Kidney (tissue), 14 donors: ENCODE results near the gene KRT38. TPM values are rescaled to one million over a fixed set of nuclear protein-coding genes. Genes with fewer than 3 reads are reported as not detected.

ENCODE experiments used
- DNase-seq, 5 donors: peaks; one replicate each; pipeline ENCODE4 v3.0.0-alpha.2; 2013 to 2020
- FAIRE-seq: peaks from 2 replicates; lab custom pipeline; 2012; peaks lifted over from hg19 to GRCh38; lab: Jason Lieb, UNC
- H3K27ac ChIP-seq, 2 donors: one replicate each; pipeline ENCODE4 v1.7.0; 2013; ENCODE audit warnings: low read depth in 2 of 2, low read length in 2 of 2, inconsistent platforms in 1 of 2
- H3K27me3 ChIP-seq: one replicate; pipeline ENCODE4 v1.7.1; 2013; ENCODE audit warnings: low read length, inconsistent platforms; ENCODE audit not compliant: control insufficient read depth, insufficient read depth
- H3K36me3 ChIP-seq, 3 donors: one replicate each; pipeline versions ENCODE4 v1.7.0 to v1.7.1; 2013; ENCODE audit warnings: low read length in 3 of 3, control low read depth in 1 of 3, inconsistent platforms in 1 of 3; ENCODE audit not compliant: insufficient read depth in 3 of 3, control insufficient read depth in 2 of 3
- H3K4me1 ChIP-seq, 3 donors: one replicate each; pipeline versions ENCODE4 v1.7.0 to v1.7.1; 2013; ENCODE audit warnings: low read length in 3 of 3, inconsistent platforms in 1 of 3, low read depth in 1 of 3; ENCODE audit not compliant: control insufficient read depth in 2 of 3, insufficient read depth in 2 of 3
- H3K4me3 ChIP-seq, 3 donors: one replicate each; pipeline versions ENCODE4 v1.7.0 to v1.8.1; 2013; ENCODE audit warnings: low read length in 3 of 3, control low read depth in 1 of 3, inconsistent platforms in 1 of 3
- H3K9ac ChIP-seq, 3 donors: one replicate each; pipeline versions ENCODE4 v1.7.0 to v1.7.1; 2013; ENCODE audit warnings: low read length in 3 of 3, control low read depth in 1 of 3, inconsistent platforms in 1 of 3
- H3K9me3 ChIP-seq, 3 donors: one replicate each; pipeline versions ENCODE4 v1.7.0 to v1.7.1; 2013; ENCODE audit warnings: low read length in 3 of 3, control low read depth in 1 of 3, inconsistent platforms in 1 of 3; ENCODE audit not compliant: control insufficient read depth in 2 of 3, insufficient read depth in 1 of 3
- intact Hi-C: fragments of 100-400 bp; cut with DNase I; formaldehyde crosslinking; loops from one replicate; pipeline ENCODE4 v1.11.1; 2022
- polyA plus RNA-seq: library from polyadenylated mRNA; stranded (reverse); fragments of 350-450 nt; fragmentation: Illumina TruSeq; extraction: RNeasy Lipid Tissue Mini Kit (QIAGEN cat#74804); gene quantifications from one replicate; pipeline ENCODE4 v1.2.3, GENCODE V29; 2014; ENCODE audit warnings: low read depth, low replicate concordance; ENCODE audit not compliant: insufficient read depth
- total RNA-seq: library from RNA; stranded (reverse); fragmentation: NEBNext Ultra II Directional; extraction: Animal tissue kit (Norgen Biotek cat#: 25700); gene quantifications from one replicate; pipeline ENCODE4 v1.2.1, GENCODE V29; 2021
- TF ChIP-seq, protein P1 (sequence below): IDR thresholded peaks from 3 replicates; pipeline ENCODE4 v1.5.1; 2012; ENCODE audit warnings: mild to moderate bottlenecking, moderate library complexity, borderline replicate concordance; ENCODE audit not compliant: insufficient read depth; ENCODE audit errors: extremely low read depth
- donor health status: control.
- donor health status: control.
- donor health status: control.
- donor health status: control.
- donor health status: control.
- donor health status: DM: yes; HTN: yes; CAD: no.
- donor health status: Normal renal cell carcinoma (clear cell type).

Gene KRT38
- total and polyA plus RNA-seq, 2 donors from 2014 or later: not detected

DNA sequence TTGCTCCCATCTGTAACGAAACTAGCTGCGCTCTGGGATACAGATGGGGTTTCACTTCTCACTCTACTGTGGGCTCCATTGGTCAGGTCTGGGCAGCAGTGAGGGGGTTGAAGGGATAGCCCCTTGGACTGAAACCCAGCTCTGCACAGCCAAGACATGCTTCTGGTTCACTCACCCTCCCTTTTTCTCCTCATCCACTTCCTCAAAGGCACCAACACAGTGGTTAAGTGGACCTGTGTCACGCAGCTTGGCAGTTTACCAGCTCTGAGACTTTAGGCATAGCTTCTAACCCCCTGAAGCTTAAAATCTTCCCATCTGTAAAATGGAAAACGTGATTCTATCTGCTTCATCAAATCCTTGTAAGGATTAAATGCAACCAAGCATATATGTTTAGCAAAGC is 11.5 kb upstream of the KRT38 start:
- H3K27me3 ChIP-seq: no peaks in the 10 kb centered on the region
- no peak overlapping the region for H3K9ac ChIP-seq
- DNase-seq: no peak
- H3K4me3 ChIP-seq: no peak overlapping the region
- H3K27ac ChIP-seq: no peak overlapping the region
- no peak for FAIRE-seq
- no peaks in the 10 kb centered on the region for H3K9me3 ChIP-seq
- no peaks in the 10 kb centered on the region for H3K4me1 ChIP-seq
- intact Hi-C loops: no loop called here
- TF ChIP-seq, protein P1, sequence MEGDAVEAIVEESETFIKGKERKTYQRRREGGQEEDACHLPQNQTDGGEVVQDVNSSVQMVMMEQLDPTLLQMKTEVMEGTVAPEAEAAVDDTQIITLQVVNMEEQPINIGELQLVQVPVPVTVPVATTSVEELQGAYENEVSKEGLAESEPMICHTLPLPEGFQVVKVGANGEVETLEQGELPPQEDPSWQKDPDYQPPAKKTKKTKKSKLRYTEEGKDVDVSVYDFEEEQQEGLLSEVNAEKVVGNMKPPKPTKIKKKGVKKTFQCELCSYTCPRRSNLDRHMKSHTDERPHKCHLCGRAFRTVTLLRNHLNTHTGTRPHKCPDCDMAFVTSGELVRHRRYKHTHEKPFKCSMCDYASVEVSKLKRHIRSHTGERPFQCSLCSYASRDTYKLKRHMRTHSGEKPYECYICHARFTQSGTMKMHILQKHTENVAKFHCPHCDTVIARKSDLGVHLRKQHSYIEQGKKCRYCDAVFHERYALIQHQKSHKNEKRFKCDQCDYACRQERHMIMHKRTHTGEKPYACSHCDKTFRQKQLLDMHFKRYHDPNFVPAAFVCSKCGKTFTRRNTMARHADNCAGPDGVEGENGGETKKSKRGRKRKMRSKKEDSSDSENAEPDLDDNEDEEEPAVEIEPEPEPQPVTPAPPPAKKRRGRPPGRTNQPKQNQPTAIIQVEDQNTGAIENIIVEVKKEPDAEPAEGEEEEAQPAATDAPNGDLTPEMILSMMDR: no peak
- H3K36me3 ChIP-seq: no peaks in the 10 kb centered on the region

DNA sequence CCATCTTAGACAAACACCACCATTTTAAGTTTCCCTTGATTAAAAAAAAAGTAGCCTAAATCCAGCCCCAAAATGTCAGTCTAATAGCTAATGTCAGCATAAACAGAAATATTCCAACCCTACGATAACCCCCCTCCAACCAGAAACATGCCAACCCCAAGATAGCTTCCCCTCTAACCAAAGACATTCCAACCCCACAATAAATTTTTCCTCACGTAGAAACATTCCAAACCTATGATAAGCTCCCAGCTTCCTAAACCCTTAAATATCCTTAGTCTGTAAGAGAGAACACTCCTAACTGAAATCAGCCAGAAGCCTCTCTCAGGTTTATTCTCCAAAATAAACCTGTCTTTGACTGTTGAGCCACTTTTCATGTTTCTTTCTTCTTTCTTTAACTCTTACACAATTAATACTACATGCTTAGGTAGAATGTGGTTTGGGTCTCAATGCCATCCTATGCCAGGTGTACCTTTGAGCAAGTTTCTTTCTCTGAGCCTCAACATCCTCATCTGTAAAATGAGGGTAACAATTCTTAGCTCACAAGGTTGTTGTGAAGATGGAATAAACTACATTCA is 10.5 kb upstream of the KRT38 start:
- Histone ChIP-seq H3K27ac (no peak overlapping the region), H3K27me3 (no peaks in the 10 kb centered on the region), H3K4me3 (no peak overlapping the region), H3K4me1 (no peaks in the 10 kb centered on the region), H3K9me3 (no peaks in the 10 kb centered on the region), H3K9ac (no peak overlapping the region), H3K36me3 (no peaks in the 10 kb centered on the region)
- no peak for DNase-seq
- intact Hi-C loops: no loop called here
- no peak for FAIRE-seq
- TF ChIP-seq, protein P1: no peak

DNA sequence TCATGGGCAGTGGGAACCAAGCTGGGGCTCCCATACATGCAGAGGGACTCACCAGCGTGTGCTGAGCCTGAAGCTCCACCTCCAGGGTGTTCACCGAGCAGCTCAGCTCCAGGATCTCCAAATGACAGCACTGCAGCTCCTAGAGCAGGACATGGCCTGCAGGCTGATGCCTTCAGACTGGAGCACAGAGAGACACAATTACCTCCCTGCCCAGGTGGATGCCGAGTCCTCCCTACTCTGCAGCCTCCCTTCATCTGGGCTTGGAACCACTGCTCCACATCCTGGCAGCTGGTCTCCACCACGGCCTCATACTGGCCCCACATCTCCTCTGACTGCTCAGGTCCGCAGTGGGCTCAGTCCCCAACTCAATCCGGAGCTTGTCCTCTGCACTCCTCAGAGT is 8.2 kb upstream of the KRT38 start:
- Histone ChIP-seq H3K27ac (no peak overlapping the region), H3K4me1 (no peaks in the 10 kb centered on the region), H3K9ac (no peak overlapping the region), H3K9me3 (no peaks in the 10 kb centered on the region), H3K27me3 (no peaks in the 10 kb centered on the region), H3K36me3 (no peaks in the 10 kb centered on the region), H3K4me3 (no peak overlapping the region)
- intact Hi-C loops: no loop called here
- FAIRE-seq (no peak), DNase-seq (no peak)
- TF ChIP-seq, protein P1: no peak

DNA sequence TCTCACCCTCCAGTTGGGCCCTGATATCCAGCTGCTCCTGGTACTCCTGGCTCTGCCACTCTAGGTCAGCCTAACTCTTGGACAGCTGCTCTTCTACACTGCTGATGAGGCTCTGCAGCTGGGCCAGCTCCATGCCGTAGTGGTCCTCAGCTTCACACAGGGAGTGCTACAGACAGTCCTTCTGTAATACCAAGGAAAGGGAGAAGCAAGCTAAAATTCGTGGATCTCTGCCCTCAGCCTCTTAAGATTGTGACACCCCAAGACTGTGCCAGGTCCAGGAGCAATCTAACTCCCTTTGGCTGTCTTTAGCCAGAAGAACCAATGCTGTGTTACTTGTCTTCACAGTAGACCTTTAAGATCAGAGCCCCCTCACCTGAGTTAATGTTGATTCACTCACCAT is 7.7 kb upstream of the KRT38 start:
- DNase-seq (no peak), FAIRE-seq (no peak)
- Histone ChIP-seq H3K27me3 (no peaks in the 10 kb centered on the region), H3K27ac (no peak overlapping the region), H3K9ac (no peak overlapping the region), H3K9me3 (no peaks in the 10 kb centered on the region), H3K4me1 (no peaks in the 10 kb centered on the region), H3K4me3 (no peak overlapping the region), H3K36me3 (no peaks in the 10 kb centered on the region)
- TF ChIP-seq, protein P1: no peak
- intact Hi-C loops: no loop called here
